ENCODE results near the gene NOL7. TPM values are rescaled to one million over a fixed set of nuclear protein-coding genes. Genes with fewer than 3 reads are reported as not detected.

The NOL7 gene
- total and polyA plus RNA-seq, 9 of the 15 experiments (the other 6 are each of a cell fraction or from before 2014, with no cell fraction given) = 19.4 to 235 (median 157) TPM

DNA sequence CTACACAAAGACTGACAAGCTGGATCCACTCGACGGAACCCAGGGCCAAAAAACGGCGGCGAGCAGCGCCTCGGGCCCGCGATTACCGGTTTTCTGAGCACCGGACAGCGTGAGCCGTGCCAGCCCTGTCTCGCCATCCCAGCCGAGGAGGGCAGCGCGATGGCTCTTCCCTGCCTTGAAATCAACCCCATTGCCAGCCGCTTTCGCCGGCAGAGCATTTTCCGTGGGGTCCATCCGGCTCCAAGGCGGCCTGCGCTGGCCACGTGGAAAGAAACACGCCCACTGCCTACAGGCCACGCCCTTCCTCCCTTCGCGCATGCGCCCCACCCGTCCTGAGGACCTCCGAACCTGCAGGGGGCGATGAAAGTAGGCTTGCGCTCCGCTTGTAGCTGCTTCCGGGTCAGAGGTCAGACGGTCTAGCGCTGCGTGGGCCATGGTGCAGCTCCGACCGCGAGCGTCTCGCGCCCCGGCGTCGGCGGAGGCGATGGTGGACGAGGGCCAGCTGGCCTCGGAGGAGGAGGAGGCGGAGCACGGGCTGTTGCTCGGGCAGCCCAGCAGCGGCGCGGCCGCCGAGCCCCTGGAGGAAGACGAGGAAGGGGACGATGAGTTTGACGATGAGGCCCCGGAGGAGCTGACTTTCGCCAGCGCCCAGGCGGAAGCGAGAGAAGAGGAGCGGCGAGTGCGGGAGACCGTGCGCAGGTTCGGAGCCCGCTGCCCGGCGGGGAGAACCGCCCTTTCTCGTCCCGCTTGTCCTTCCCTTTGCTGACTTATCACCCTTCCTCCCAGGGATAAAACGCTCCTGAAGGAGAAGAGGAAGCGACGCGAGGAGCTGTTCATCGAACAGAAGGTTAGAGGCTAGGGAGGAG, at the start of gene NOL7 (continued):
- TF ChIP-seq GMEB1 (CRISPR knock-in tag; IDR thresholded peaks at IDR 0.05) (peak; percentile 86), CCNT2 (IDR thresholded peaks at IDR 0.05; ENCODE audit: borderline replicate concordance, extremely low read depth, insufficient read length, low read depth, low read length) (peak; percentile 80), KDM2B (CRISPR knock-in tag; IDR thresholded peaks at IDR 0.05) (0 out of 2 replicates have a peak, but pooled peaks have one; percentile 11), ZNF57 (CRISPR knock-in tag; IDR thresholded peaks at IDR 0.05) (no peak), ELF4 (CRISPR knock-in tag; IDR thresholded peaks at IDR 0.05) (no peak), DACH1 (IDR thresholded peaks at IDR 0.05; ENCODE audit: partially characterized antibody) (peak; percentile 80), GABPB1 (CRISPR knock-in tag; IDR thresholded peaks at IDR 0.05) (peak; percentile 100), HOMEZ (CRISPR knock-in tag; IDR thresholded peaks at IDR 0.05) (no peak), PYGO2 (tag; IDR thresholded peaks at IDR 0.05) (no peak), MITF (IDR thresholded peaks at IDR 0.05) (no peak; the same call in 1 of the 2 replicates), CTBP1 (IDR thresholded peaks at IDR 0.05; ENCODE audit: borderline replicate concordance) (peak; percentile 93), ETV5 (CRISPR knock-in tag; IDR thresholded peaks at IDR 0.05; ENCODE audit: low read depth) (peak; percentile 95), LCOR (CRISPR knock-in tag; IDR thresholded peaks at IDR 0.05) (peak; percentile 86), TCF7 (IDR thresholded peaks at IDR 0.05; ENCODE audit: borderline replicate concordance) (peak; percentile 73; the same call in 1 of the 2 replicates), HIVEP1 (CRISPR knock-in tag; IDR thresholded peaks at IDR 0.05) (0 out of 2 replicates have a peak, but pooled peaks have one; percentile 13), RFX5 (IDR thresholded peaks at IDR 0.05; ENCODE audit: low read depth, low read length) (peak; percentile 14; the same call in 1 of the 2 replicates), RBM22 (IDR thresholded peaks at IDR 0.05; ENCODE audit: low read depth, low read length, poor library complexity, severe bottlenecking) (peak; percentile 91)
- TF ChIP-seq, protein P1, sequence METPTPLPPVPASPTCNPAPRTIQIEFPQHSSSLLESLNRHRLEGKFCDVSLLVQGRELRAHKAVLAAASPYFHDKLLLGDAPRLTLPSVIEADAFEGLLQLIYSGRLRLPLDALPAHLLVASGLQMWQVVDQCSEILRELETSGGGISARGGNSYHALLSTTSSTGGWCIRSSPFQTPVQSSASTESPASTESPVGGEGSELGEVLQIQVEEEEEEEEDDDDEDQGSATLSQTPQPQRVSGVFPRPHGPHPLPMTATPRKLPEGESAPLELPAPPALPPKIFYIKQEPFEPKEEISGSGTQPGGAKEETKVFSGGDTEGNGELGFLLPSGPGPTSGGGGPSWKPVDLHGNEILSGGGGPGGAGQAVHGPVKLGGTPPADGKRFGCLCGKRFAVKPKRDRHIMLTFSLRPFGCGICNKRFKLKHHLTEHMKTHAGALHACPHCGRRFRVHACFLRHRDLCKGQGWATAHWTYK (CRISPR knock-in tag; IDR thresholded peaks at IDR 0.05) = peak; percentile 76
- TF ChIP-seq, protein P2, sequence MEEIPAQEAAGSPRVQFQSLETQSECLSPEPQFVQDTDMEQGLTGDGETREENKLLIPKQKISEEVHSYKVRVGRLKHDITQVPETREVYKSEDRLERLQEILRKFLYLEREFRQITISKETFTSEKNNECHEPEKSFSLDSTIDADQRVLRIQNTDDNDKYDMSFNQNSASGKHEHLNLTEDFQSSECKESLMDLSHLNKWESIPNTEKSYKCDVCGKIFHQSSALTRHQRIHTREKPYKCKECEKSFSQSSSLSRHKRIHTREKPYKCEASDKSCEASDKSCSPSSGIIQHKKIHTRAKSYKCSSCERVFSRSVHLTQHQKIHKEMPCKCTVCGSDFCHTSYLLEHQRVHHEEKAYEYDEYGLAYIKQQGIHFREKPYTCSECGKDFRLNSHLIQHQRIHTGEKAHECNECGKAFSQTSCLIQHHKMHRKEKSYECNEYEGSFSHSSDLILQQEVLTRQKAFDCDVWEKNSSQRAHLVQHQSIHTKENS (CRISPR knock-in tag; IDR thresholded peaks at IDR 0.05) = no peak
